ENCODE data around the gene LRP5.

- TF ChIP-seq CTCF (IDR thresholded peaks at IDR 0.05) (no peak), EP300 (IDR thresholded peaks at IDR 0.05) (no peak), POLR2AphosphoS5 (IDR thresholded peaks at IDR 0.05) (no peak)
Observed at GRCh38 chr11:68416070-68416578, 103.7 kb downstream of the LRP5 start.
